ENCODE results near the gene RHPN2.
A peak's percentile ranks its signal among the peaks of the same experiment; 100 is the strongest.
"Not testable (repeated sequence)": the region's sequence is repeated elsewhere in the genome, so short reads cannot be mapped to it uniquely, and the experiment has no call there.

Gene RHPN2

DNA sequence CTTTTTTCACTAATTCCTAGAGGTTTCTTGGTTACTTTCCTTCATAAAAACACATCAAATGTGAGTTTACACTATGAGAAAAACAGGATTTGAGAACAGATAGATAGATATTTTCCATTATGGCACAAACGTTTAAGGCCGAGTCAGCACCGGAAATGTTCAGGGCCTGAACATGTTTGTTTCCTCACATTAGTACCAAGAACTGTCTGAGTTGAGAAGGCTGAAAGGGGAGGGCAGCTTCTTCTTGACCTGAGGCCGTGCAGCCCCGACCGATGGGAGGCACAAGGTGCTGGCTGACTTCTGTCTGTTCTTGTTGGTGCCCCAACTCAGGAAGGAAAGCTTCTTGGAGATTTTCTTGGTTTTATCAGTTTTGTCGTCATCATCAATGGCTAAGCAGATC, 84.9 kb downstream of the RHPN2 start:
- not testable (repeated sequence) for DNase-seq (ENCODE audit: low read depth in 1 of 2, low spot score in 1 of 2)

DNA sequence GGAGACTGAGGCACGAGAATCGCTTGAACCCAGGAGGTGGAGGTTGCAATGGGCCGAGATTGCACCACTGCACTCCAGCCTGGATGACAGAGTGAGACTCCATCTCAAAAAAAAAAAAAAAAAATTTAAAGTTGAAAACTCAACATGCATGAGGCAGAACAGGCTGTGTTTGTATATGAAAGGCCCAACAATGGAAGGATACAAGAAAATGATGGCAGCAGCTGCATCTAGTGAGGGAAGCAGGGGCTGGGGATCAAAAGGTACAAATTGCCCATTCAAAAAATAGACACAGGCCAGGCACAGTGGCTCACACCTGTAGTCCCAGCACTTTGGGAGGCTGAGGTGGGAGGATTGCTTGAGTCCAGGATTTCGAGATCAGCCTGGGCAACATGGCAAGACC, 86.9 kb downstream of the RHPN2 start:
- not testable (repeated sequence) for DNase-seq (ENCODE audit: low read depth in 1 of 2, low spot score in 1 of 2)

DNA sequence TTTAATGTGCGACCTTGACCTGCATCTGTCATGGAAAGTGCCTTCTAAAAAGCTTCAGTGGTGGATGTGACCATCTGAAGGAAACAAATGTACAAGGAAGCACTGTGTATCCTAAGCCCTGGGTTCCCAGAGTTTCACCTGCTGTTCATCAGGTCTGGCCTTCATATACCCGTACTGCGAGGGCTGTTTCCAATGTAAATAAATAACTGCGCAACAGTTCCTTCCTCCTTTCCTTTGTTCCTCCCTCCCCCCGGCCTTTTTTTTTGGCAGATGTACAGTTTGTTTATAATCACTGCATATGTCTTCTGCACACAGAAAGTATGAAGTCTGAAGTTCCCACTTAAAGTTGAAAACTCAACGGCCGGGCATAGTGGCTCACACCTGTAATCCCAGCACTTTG, 87.4 kb downstream of the RHPN2 start:
- DNase-seq (ENCODE audit: low read depth in 1 of 2, low spot score in 1 of 2): no peak

DNA sequence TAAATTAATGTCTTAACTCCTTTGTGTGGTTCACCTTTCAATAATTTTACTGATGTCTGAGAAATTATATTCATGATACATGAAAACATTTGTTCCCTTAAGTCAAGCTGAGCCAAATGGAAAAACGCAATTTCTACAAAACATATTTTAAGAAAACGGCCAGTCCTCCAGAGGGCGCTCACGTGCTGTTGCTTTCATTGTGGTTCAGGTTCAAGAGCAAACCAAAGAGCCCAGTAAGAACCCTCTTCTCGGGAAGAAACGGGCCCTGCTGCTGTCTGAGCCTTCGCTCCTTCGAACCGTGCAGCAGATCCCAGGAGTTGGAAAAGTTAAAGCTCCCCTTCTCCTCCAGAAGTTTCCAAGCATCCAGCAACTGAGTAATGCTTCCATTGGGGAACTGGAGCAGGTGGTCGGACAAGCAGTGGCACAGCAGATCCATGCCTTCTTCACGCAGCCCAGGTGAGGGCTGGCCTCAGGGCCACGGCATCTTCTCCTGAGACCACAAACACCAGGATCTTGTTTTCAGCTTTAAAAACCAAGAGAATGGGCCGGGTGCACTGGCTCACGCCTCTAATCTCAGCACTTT, 88.4 kb downstream of the RHPN2 start:
- DNase-seq (ENCODE audit: low read depth in 1 of 2, low spot score in 1 of 2): peak; percentile 35 to 44

DNA sequence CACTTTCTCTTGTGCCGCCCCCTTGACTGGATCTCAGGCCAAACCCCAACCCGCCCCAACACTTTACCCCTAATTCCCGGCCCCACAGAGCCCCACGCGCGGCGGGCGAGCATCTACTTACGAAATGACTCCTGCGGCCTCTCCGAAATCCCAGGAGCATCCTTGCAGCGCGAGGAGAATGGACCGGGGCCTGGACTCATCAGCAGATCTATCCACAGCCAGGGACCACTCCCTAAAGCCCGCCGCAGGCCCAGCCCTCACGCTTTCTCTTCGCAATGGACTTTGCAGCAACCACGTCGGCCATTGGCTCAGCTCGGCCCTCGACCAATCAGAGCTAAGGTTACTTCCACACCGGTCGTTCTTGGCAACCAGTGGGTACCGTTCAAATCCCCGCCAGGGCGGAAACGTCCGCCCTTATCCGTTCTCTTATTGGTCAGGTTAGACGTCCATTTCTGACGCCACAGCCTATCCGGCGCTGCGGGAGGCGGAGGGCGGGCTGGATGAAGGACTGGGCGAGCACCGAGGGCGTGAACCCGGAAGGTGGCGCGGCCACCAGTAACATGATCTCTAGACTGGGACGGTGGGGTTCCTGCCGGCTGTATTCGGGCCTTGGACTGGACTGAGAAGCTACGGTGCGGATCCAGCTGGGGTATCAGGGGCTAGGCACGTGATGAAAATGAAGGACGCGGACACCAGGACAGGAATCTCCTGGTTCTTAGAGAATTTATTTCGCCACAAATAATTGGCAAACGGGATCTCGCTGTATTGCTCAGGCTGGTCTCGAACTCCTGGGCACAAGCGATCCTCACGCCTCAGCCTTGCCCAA, 92.8 kb downstream of the RHPN2 start, which contains the start of the genes CEP89 and FAAP24:
Gene CEP89, minus strand, starts transcription at position 244 of the 826 bp plus-strand sequence. Its CDS starts 84 bp downstream, at position 160.
Gene FAAP24, plus strand, starts transcription at position 528 of the 826 bp plus-strand sequence. CDS start 955 bp downstream, outside the sequence.
- peak; percentile 96 to 99 for DNase-seq (ENCODE audit: low read depth in 1 of 2, low spot score in 1 of 2)

DNA sequence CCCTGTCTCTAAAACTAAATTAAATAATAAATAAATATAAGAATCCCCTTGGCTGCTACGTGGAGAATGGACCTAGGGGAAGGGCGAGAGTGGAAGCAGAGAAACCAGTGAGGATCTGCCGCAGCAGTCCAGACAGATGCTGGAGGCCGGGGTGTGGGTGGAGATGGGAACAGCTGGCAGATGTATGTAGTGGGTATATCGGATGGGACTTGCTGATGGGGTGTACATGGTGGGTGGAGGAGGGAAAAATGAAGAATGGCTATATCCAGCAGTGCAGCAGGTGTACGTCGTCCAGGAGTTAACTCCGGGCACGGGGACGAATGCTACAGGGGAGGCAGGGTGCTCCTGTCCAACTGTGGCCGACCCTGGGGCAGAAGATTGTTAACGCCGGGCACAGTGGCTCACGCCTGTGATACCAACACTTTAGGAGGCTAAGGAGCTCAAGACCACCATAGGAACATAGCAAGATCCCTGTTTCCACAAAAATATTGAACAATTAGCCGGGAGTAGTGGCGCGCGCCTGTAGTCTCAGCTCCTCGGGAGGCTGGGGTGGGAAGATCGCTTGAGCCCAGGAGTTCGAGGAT, 93.6 kb downstream of the RHPN2 start:
- no peak for DNase-seq (ENCODE audit: low read depth in 1 of 2, low spot score in 1 of 2)

DNA sequence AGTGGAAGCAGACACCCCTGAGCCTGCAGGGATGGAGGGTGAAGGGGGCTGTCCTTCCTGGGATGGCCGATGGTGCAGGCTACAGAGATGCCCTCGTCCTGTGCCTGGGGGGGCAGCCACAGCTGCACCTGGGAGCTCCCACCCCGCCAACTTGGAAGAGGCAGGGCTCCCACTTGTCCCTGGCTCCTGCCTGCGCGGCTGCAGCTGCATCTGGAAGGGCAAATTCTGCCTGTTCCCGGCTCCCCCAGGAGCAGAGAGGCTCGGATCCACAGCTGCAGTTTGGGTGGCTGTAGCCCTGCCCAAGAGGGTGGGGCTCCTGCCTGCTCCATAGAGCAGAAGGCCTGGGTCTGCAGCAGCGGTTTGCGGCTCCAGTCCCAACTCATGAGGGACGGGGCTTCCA, 95.1 kb downstream of the RHPN2 start:
- DNase-seq (ENCODE audit: low read depth in 1 of 2, low spot score in 1 of 2): no peak

DNA sequence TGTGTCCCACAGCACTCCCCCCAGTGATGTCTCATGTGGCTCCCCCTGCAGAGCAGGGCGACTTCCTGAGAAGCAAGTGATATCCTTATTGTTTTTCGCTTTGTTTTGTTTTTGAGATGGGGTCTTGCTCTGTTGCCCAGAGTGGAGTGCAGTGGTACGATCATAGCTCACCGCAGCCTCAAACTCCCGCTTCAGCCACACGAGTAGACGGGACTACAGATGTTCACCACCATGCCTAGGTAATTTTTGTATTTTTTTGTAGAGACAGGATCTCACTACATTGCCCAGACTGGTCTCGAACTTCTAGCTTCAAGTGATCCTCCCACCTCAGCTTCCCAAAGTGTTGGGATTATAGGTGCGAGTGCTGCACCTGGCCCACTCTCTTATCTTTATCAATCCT, 97.9 kb downstream of the RHPN2 start:
- DNase-seq (ENCODE audit: low read depth in 1 of 2, low spot score in 1 of 2): no peak

DNA sequence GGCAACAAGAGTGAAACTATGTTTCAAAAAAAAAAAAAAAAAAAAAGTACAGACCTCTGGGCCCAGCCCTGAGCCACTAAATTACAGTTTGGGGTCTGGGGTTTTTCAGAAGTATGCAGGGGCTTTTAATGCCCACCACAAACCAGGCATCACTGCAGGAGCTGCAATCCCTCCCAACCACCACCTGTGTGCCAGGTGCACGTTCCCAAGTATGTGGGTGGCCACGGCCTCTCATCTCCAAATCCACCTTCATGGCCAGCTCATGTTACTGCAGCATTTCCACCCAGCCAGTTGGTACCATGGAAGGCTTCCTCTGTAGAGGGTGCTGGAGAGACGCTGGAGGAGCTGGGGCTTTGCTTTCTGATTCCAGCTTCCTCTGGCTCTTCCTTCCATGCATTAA, 119.4 kb downstream of the RHPN2 start:
- no peak for DNase-seq (ENCODE audit: low read depth in 1 of 2, low spot score in 1 of 2)

DNA sequence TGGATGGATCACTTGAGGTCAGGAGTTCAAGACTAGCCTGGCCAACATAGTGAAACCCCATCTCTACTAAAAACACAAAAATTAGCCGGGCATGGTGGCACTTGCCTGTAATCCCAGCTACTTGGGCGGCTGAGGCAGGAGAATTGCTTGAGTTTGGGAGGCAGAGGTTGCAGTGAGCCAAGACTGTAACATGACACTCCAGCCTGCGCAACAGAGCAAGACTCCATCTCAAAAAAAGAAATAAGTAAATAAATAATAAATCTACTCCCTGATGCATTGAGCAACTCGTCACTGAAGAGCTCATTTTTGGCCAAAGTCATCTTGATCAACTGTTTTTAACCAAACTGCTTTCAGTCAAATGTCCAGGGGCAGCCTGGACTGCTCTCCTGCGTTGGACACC, 123.4 kb downstream of the RHPN2 start:
- DNase-seq (ENCODE audit: low read depth in 1 of 2, low spot score in 1 of 2): not testable (repeated sequence)

DNA sequence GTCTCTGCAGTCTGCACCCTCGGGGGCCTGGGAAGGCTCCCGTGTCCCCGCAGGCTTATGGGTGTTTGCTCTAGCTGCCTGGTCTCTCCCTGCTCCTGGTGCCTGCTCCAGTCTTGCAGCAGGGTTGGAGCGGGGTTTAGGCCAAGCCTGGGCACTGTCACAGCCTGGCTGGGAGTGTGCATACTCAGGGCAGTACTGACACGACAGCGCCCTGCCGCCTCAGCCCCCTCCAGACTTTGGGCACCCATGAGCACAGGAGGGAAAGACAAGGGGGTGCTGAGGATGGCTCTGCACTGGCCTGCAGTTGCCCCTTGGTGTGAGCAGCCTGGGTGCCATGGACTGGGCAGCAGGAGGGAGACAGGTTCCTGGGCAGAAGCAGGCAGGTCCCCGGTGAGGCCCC, 128.6 kb downstream of the RHPN2 start:
- no peak for DNase-seq (ENCODE audit: low read depth in 1 of 2, low spot score in 1 of 2)

DNA sequence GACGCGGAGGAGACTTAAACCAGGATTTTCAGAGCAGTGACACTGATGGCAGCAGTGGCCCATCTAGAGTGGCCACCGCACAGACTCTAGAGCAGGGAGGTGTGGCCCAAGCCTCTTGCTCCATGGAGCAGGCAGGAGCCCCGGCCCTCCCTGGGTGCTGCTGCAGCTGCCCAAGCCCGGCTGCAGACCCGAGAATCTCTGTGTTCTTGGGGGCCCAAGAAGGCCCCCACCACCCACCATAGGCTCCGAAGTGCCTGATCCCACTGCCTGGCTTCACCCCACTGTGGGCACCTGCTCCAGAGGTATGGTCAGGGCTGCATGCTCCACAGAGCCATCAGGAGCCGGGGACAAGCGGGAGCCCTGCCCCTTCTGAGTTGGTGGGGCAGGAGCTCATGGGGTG, 129.1 kb downstream of the RHPN2 start:
- DNase-seq (ENCODE audit: low read depth in 1 of 2, low spot score in 1 of 2): no peak

DNA sequence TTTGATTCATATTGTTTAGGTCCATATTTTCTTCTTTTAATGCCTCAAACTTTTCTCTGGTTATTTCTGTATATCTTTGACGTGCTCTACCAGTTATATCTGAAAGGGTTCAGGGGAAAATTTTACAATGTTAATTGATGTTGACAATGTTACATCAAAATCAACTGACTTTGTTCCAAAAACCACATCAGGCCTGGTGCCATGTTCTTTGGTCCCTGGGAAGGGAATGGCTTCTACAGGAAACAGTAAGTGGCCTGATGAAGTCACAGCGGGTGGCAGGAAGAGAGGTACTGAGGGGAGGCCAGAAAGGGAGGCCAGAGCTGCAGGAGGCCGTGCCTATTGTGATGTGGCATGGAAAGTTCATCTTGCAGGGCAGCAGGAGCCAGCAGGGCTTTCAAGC, 131.1 kb downstream of the RHPN2 start:
- no peak for DNase-seq (ENCODE audit: low read depth in 1 of 2, low spot score in 1 of 2)

DNA sequence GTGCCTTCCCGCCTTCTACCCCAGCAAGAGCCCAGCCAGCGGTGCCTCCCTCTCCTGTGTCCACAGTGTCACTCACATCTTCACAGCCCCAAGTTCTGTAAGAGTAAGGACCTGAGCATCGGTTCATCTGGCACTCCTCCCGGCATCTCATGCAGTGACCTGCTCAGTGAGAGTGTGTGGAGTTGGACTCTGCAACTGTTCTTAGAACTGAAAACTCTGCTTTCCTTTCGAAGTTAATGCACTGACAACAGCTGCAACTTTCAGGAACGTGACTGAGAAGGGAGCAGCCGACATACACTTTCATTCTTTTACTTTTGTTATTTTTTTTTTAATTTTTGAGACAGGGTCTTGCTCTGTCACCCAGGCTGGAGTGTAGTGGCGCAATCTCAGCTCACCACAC, 134.1 kb downstream of the RHPN2 start:
- DNase-seq (ENCODE audit: low read depth in 1 of 2, low spot score in 1 of 2): no peak

DNA sequence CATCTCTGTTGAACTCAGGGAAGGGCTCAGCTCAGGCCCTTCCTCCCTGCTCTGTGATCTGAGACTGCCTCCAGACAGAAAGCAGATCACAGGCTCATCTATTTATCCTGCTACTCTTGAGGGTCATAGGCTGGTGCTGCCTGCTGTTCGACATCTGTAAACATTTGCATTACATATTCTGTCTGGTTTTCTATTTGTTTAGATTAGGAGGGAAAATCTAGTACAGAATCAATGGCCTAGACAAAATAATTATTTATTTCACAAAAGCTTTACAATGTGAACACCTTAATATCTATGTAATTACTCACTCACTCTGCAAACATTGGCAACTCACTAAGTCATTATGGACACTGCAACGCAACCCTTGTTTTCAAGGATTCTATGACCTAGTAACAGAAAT, 135.9 kb downstream of the RHPN2 start:
- DNase-seq (ENCODE audit: low read depth in 1 of 2, low spot score in 1 of 2): no peak
